IPS DF 6.9 (cell line): Measurements from ENCODE around the gene UNC93A.
"Not testable (repeated sequence)": the region's sequence is repeated elsewhere in the genome, so short reads cannot be mapped to it uniquely, and the experiment has no call there.

Experiments used
- DNase-seq: peaks from one replicate; pipeline ENCODE4 v3.0.0-alpha.2; 2013; ENCODE audit warnings: low read depth, low spot score
- H3K27ac ChIP-seq: one replicate; pipeline ENCODE4 v1.5.1; 2013; ENCODE audit warnings: low read length, control low read depth
- H3K27me3 ChIP-seq: 2 replicates; pipeline ENCODE4 v1.6.1; 2013; ENCODE audit warnings: mild to moderate bottlenecking, low read length; ENCODE audit not compliant: control insufficient read depth, insufficient read depth
- H3K36me3 ChIP-seq: 2 replicates; pipeline ENCODE4 v1.6.1; 2013; ENCODE audit warnings: low read length; ENCODE audit not compliant: control insufficient read depth, insufficient read depth
- H3K4me1 ChIP-seq: 2 replicates; pipeline ENCODE4 v1.6.1; 2013; ENCODE audit warnings: low read length; ENCODE audit not compliant: control insufficient read depth, insufficient read depth
- H3K4me3 ChIP-seq: 2 replicates; pipeline ENCODE4 v1.5.1; 2013; ENCODE audit warnings: mild to moderate bottlenecking, low read length
- H3K9me3 ChIP-seq: 2 replicates; pipeline ENCODE4 v1.6.1; 2013; ENCODE audit warnings: low read length, inconsistent platforms; ENCODE audit not compliant: control insufficient read depth, insufficient read depth
- WGBS: extraction: QIAGEN DNeasy Blood & Tissue Kit; methylation state at CpG from one replicate; pipeline ENCODE4 v1.1.7; 2013; ENCODE audit warnings: mixed read lengths, missing lambda C conversion rate; ENCODE audit not compliant: insufficient read length, insufficient coverage; 5-methylcytosine and 5-hydroxymethylcytosine counted together

UNC93A gene

GRCh38 chr6:167314180-167314821, 23.2 kb downstream of the UNC93A start:
- Histone ChIP-seq H3K9me3 (no peaks in the 10 kb centered on the region), H3K4me1 (peaks cover 7% of the 10 kb centered on the region), H3K36me3 (no peaks in the 10 kb centered on the region), H3K27me3 (no peaks in the 10 kb centered on the region), H3K27ac (no peak overlapping the region), H3K4me3 (no peak overlapping the region)
- no peak for DNase-seq
- WGBS, result no CpG with 5 or more reads among the region's 11 CpGs

- no peak for DNase-seq
- H3K4me3 ChIP-seq, result no peak overlapping the region
- H3K4me1 ChIP-seq, result peaks cover 7% of the 10 kb centered on the region
- no CpG with 5 or more reads among the region's 9 CpGs for WGBS
- no peaks in the 10 kb centered on the region for H3K9me3 ChIP-seq
- no peaks in the 10 kb centered on the region for H3K27me3 ChIP-seq
- no peak overlapping the region for H3K27ac ChIP-seq
- H3K36me3 ChIP-seq, result no peaks in the 10 kb centered on the region
Observed at GRCh38 chr6:167317172-167317571, 26.1 kb downstream of the UNC93A start.

- H3K27ac ChIP-seq, H3K4me3 ChIP-seq, H3K27me3 ChIP-seq, H3K9me3 ChIP-seq, H3K36me3 ChIP-seq, DNase-seq, H3K4me1 ChIP-seq: not testable (repeated sequence)
- WGBS, result no CpG with 5 or more reads among the region's 10 CpGs
Observed at GRCh38 chr6:167318354-167318753, 27.2 kb downstream of the UNC93A start.

- no CpG with 5 or more reads among the region's 10 CpGs for whole genome bisulfite sequencing
Observed at GRCh38 chr6:167318856-167319255, 27.7 kb downstream of the UNC93A start.

GRCh38 chr6:167319856-167320753, 29.0 kb downstream of the UNC93A start:
- no CpG with 5 or more reads among the region's 32 CpGs for WGBS
- not testable (repeated sequence) for DNase-seq, H3K27ac ChIP-seq, H3K4me3 ChIP-seq, H3K27me3 ChIP-seq, H3K9me3 ChIP-seq, H3K36me3 ChIP-seq, H3K4me1 ChIP-seq

More at GRCh38 chr6:167318856-167319255, 27.7 kb downstream of the UNC93A start:
- H3K27ac ChIP-seq, H3K4me3 ChIP-seq, DNase-seq, H3K27me3 ChIP-seq, H3K36me3 ChIP-seq, H3K4me1 ChIP-seq, H3K9me3 ChIP-seq: not testable (repeated sequence)

- WGBS, result no CpG with 5 or more reads among the region's 13 CpGs
- H3K9me3 ChIP-seq, H3K4me1 ChIP-seq, H3K27ac ChIP-seq, H3K27me3 ChIP-seq, DNase-seq, H3K36me3 ChIP-seq, H3K4me3 ChIP-seq: not testable (repeated sequence)
Observed at GRCh38 chr6:167320754-167321056, 29.6 kb downstream of the UNC93A start.

- H3K36me3 ChIP-seq, H3K27me3 ChIP-seq, H3K27ac ChIP-seq, H3K4me3 ChIP-seq, H3K4me1 ChIP-seq, H3K9me3 ChIP-seq, DNase-seq: not testable (repeated sequence)
- no CpG with 5 or more reads among the region's 9 CpGs for WGBS
Observed at GRCh38 chr6:167321185-167321584, 30.1 kb downstream of the UNC93A start.

GRCh38 chr6:167323111-167323510, 32.0 kb downstream of the UNC93A start:
- H3K27ac ChIP-seq, result no peak overlapping the region
- H3K9me3 ChIP-seq, result no peaks in the 10 kb centered on the region
- no peak overlapping the region for H3K4me3 ChIP-seq
- no CpG with 5 or more reads among the region's 7 CpGs for WGBS
- H3K36me3 ChIP-seq, result no peaks in the 10 kb centered on the region
- no peaks in the 10 kb centered on the region for H3K27me3 ChIP-seq
- no peaks in the 10 kb centered on the region for H3K4me1 ChIP-seq
- no peak for DNase-seq

GRCh38 chr6:167324111-167324510, 33.0 kb downstream of the UNC93A start:
- no peaks in the 10 kb centered on the region for H3K4me1 ChIP-seq
- no peaks in the 10 kb centered on the region for H3K9me3 ChIP-seq
- H3K27me3 ChIP-seq, result no peaks in the 10 kb centered on the region
- no peak for DNase-seq
- no CpG with 5 or more reads among the region's 10 CpGs for WGBS
- H3K27ac ChIP-seq, result no peak overlapping the region
- H3K4me3 ChIP-seq, result no peak overlapping the region
- H3K36me3 ChIP-seq, result no peaks in the 10 kb centered on the region

- Histone ChIP-seq H3K27ac (no peak overlapping the region), H3K4me1 (no peaks in the 10 kb centered on the region), H3K36me3 (no peaks in the 10 kb centered on the region), H3K27me3 (no peaks in the 10 kb centered on the region), H3K4me3 (no peak overlapping the region), H3K9me3 (no peaks in the 10 kb centered on the region)
- no CpG with 5 or more reads among the region's 13 CpGs for WGBS
- no peak for DNase-seq
Observed at GRCh38 chr6:167325766-167326165, 34.7 kb downstream of the UNC93A start.

GRCh38 chr6:167327391-167327790, 36.3 kb downstream of the UNC93A start:
- Histone ChIP-seq H3K9me3 (no peaks in the 10 kb centered on the region), H3K4me1 (no peaks in the 10 kb centered on the region), H3K4me3 (no peak overlapping the region), H3K27ac (no peak overlapping the region), H3K36me3 (no peaks in the 10 kb centered on the region), H3K27me3 (no peaks in the 10 kb centered on the region)
- WGBS, result no CpG with 5 or more reads among the region's 4 CpGs
- no peak for DNase-seq
